Esophagus muscularis mucosa (tissue), 4 donors: ENCODE measurements around the gene ZNF638.

Experiments used
- CTCF ChIP-seq, 3 experiments: fragments of 200-600 bp in 2 of 3; fragments of 450-650 bp in 1 of 3; sonication (generic) in 2 of 3; IDR thresholded peaks; one replicate each; pipeline ENCODE4 v1.5.1; 2017 to 2019; ENCODE audit warnings: antibody characterized with exemption in 3 of 3, mild to moderate bottlenecking in 2 of 3, moderate library complexity in 1 of 3
- EP300 ChIP-seq: sonication (generic); formaldehyde crosslinking; IDR thresholded peaks from one replicate; pipeline ENCODE4 v1.6.1; 2017; ENCODE audit warnings: antibody characterized with exemption
- POLR2A ChIP-seq: fragments of 450-650 bp; IDR thresholded peaks from one replicate; pipeline ENCODE4 v1.6.1; 2017; ENCODE audit warnings: antibody characterized with exemption, moderate library complexity, mild to moderate bottlenecking, low read depth
- POLR2AphosphoS5 ChIP-seq, 2 donors: sonication (generic); formaldehyde crosslinking; IDR thresholded peaks; one replicate each; pipeline ENCODE4 v1.6.1; 2017; ENCODE audit warnings: antibody characterized with exemption in 2 of 2

DNA sequence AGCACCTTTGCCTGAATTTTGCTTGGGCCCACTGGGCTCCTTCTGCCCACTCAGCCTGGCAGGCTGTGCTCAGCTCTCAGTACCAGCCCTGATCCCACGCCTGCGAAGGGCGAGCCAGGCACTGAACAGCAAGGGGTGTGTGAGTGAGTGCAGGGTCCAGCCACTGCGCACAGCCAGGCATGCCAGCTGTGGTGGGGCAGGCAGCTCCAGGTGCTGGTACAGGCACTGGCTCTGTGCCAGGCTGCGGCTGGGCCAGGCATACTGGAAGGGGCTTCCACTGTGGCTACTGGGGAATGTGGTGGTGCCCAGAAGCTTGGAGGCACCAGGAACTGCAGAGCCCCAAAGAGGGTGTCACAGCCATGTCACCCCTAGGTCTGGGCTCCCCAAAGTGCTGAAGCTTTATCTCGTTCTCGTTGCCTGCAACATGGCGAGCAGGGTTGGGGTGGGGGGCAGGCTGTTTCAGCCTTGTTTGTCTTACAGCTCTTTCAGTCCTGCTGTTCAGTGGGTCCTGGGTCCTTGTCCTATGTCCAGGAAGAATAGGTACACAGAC, 130.5 kb downstream of the ZNF638 start:
- TF ChIP-seq CTCF (IDR thresholded peaks at IDR 0.05) (no peak), EP300 (no peak), POLR2A (no peak), POLR2AphosphoS5 (IDR thresholded peaks at IDR 0.05) (no peak)
